Neural progenitor cell (in vitro differentiated cells): Measurements from ENCODE around the gene ZDHHC6. TPM values are rescaled to one million over a fixed set of nuclear protein-coding genes. Genes with fewer than 3 reads are reported as not detected.
"Not testable (repeated sequence)": the region's sequence is repeated elsewhere in the genome, so short reads cannot be mapped to it uniquely, and the experiment has no call there.

Experiments used
- DNase-seq: peaks from one replicate; pipeline ENCODE4 v3.0.0-alpha.2; 2016; ENCODE audit warnings: low spot score
- H2AFZ ChIP-seq: fragments of 200-600 bp; sonication (generic); replicated peaks from 2 replicates; pipeline ENCODE4 v1.6.1; 2016; ENCODE audit warnings: antibody characterized with exemption
- H3F3A ChIP-seq: fragments of 200-600 bp; sonication (generic); 2 replicates; pipeline ENCODE4 v1.6.1; 2016; ENCODE audit warnings: antibody characterized with exemption, low read depth
- H3K27ac ChIP-seq: fragments of 200-600 bp; sonication (generic); 2 replicates; pipeline ENCODE4 v1.5.1; 2016; ENCODE audit warnings: mild to moderate bottlenecking
- H3K27me3 ChIP-seq: fragments of 200-600 bp; sonication (generic); 2 replicates; pipeline ENCODE4 v1.6.1; 2016; ENCODE audit warnings: mild to moderate bottlenecking, moderate library complexity
- H3K36me3 ChIP-seq: fragments of 200-600 bp; sonication (generic); 2 replicates; pipeline ENCODE4 v1.5.1; 2016
- H3K4me1 ChIP-seq: fragments of 200-600 bp; sonication (generic); 2 replicates; pipeline ENCODE4 v1.6.1; 2016; ENCODE audit warnings: mixed run types
- H3K4me2 ChIP-seq: fragments of 200-600 bp; sonication (generic); 2 replicates; pipeline ENCODE4 v1.6.1; 2016
- H3K4me3 ChIP-seq: fragments of 200-600 bp; sonication (generic); 2 replicates; pipeline ENCODE4 v1.5.1; 2016
- H3K79me2 ChIP-seq: fragments of 200-600 bp; sonication (generic); 2 replicates; pipeline ENCODE4 v1.6.1; 2016; ENCODE audit warnings: low read depth
- H3K9ac ChIP-seq: fragments of 200-600 bp; sonication (generic); 2 replicates; pipeline ENCODE4 v1.6.1; 2016
- H3K9me3 ChIP-seq: fragments of 200-600 bp; sonication (generic); 2 replicates; pipeline ENCODE4 v1.5.1; 2016; ENCODE audit warnings: low read depth
- H4K20me1 ChIP-seq: fragments of 200-600 bp; sonication (generic); 2 replicates; pipeline ENCODE4 v1.6.1; 2016; ENCODE audit warnings: low read depth
- H3K27ac Mint-ChIP-seq: 3 replicates; pipeline ENCODE4 v1.8.0; 2021; ENCODE audit warnings: mixed read lengths
- H3K27me3 Mint-ChIP-seq: 2 replicates; pipeline ENCODE4 v1.8.0; 2022; ENCODE audit warnings: low read depth, mild to moderate bottlenecking, inconsistent platforms, moderate library complexity, mixed read lengths; ENCODE audit not compliant: insufficient read depth
- H3K36me3 Mint-ChIP-seq: 3 replicates; pipeline ENCODE4 v1.8.0; 2021; ENCODE audit warnings: mixed read lengths
- H3K4me1 Mint-ChIP-seq: 3 replicates; pipeline ENCODE4 v1.8.0; 2021; ENCODE audit warnings: mixed read lengths
- H3K4me3 Mint-ChIP-seq: 3 replicates; pipeline ENCODE4 v1.8.0; 2021; ENCODE audit warnings: mild to moderate bottlenecking, moderate library complexity, mixed read lengths
- H3K9me3 Mint-ChIP-seq: 3 replicates; pipeline ENCODE4 v1.8.0; 2020; ENCODE audit warnings: mixed read lengths
- CTCF ChIP-seq: fragments of 200-600 bp; sonication (generic); IDR thresholded peaks from 2 replicates; pipeline ENCODE4 v1.5.1; 2017; ENCODE audit warnings: antibody characterized with exemption, mild to moderate bottlenecking
- EZH2 ChIP-seq: fragments of 200-600 bp; sonication (generic); IDR thresholded peaks from 2 replicates; pipeline ENCODE4 v1.6.1; 2017; ENCODE audit warnings: antibody characterized with exemption, mild to moderate bottlenecking, moderate library complexity
- EZH2phosphoT487 ChIP-seq: fragments of 200-600 bp; sonication (generic); IDR thresholded peaks from 2 replicates; pipeline ENCODE4 v1.6.1; 2017; ENCODE audit warnings: antibody characterized with exemption
- total RNA-seq: library from RNA; depleted of rRNA; stranded (reverse); fragments of >200 nt; gene quantifications from 2 replicates; pipeline ENCODE4 v1.2.3, GENCODE V29; 2015; ENCODE audit warnings: low replicate concordance

Gene ZDHHC6
- total RNA-seq, 1 donor from 2014 or later, result 37.7 TPM

- Mint-ChIP-seq H3K4me3 (no peak overlapping the region), H3K4me1 (peaks cover 10% of the 10 kb centered on the region), H3K9me3 (no peaks in the 10 kb centered on the region), H3K36me3 (peaks cover 14% of the 10 kb centered on the region), H3K27ac (no peak overlapping the region), H3K27me3 (no peaks in the 10 kb centered on the region)
- Histone ChIP-seq H3K27me3 (no peaks in the 10 kb centered on the region), H3K4me3 (no peak overlapping the region), H3K4me1 (no peaks in the 10 kb centered on the region), H3K27ac (no peak overlapping the region), H3K9me3 (peaks cover 5% of the 10 kb centered on the region), H3K79me2 (no peaks in the 10 kb centered on the region), H3K4me2 (no peak overlapping the region), H4K20me1 (no peaks in the 10 kb centered on the region), H3F3A (peaks cover 2% of the 10 kb centered on the region), H2AFZ (no peak overlapping the region), H3K9ac (no peak overlapping the region), H3K36me3 (peaks cover 17% of the 10 kb centered on the region)
- no peak for DNase-seq
- no peak for TF ChIP-seq CTCF
- no peak for TF ChIP-seq EZH2phosphoT487
- no peak for TF ChIP-seq EZH2
Observed at GRCh38 chr10:112467541-112468075, 20.9 kb upstream of the ZDHHC6 start.

GRCh38 chr10:112466802-112467201, 20.1 kb upstream of the ZDHHC6 start:
- H3K27ac Mint-ChIP-seq, result no peak overlapping the region
- no peak overlapping the region for H3K4me3 Mint-ChIP-seq
- peaks cover 14% of the 10 kb centered on the region for H3K36me3 Mint-ChIP-seq

GRCh38 chr10:112465299-112465883, 18.7 kb upstream of the ZDHHC6 start:
- DNase-seq, result no peak
- H3K4me1 Mint-ChIP-seq, result peaks cover 6% of the 10 kb centered on the region
- TF ChIP-seq EZH2phosphoT487, result no peak
- TF ChIP-seq EZH2, result no peak
- no peak for TF ChIP-seq CTCF

More at GRCh38 chr10:112466802-112467201, 20.1 kb upstream of the ZDHHC6 start:
- no peak for DNase-seq
- Histone ChIP-seq H3K27ac (no peak overlapping the region), H3K27me3 (no peaks in the 10 kb centered on the region), H3K4me1 (no peaks in the 10 kb centered on the region), H3K4me2 (no peak overlapping the region), H3K79me2 (no peaks in the 10 kb centered on the region), H3K4me3 (no peak overlapping the region), H3K36me3 (peaks cover 17% of the 10 kb centered on the region), H2AFZ (no peak overlapping the region), H3F3A (no peaks in the 10 kb centered on the region), H3K9me3 (peaks cover 5% of the 10 kb centered on the region), H4K20me1 (no peaks in the 10 kb centered on the region), H3K9ac (no peak overlapping the region)
- H3K27me3 Mint-ChIP-seq, result no peaks in the 10 kb centered on the region
- peaks cover 7% of the 10 kb centered on the region for H3K4me1 Mint-ChIP-seq
- TF ChIP-seq EZH2phosphoT487, result no peak
- TF ChIP-seq EZH2, result no peak
- TF ChIP-seq CTCF, result no peak
- H3K9me3 Mint-ChIP-seq, result no peaks in the 10 kb centered on the region

GRCh38 chr10:112464074-112464473, 17.4 kb upstream of the ZDHHC6 start:
- H3K4me2 ChIP-seq, DNase-seq, H3K4me1 ChIP-seq, H3K27me3 ChIP-seq, H2AFZ ChIP-seq, H3K27me3 Mint-ChIP-seq, H3K4me3 ChIP-seq, H4K20me1 ChIP-seq, H3K4me1 Mint-ChIP-seq, H3K79me2 ChIP-seq, H3K27ac Mint-ChIP-seq, H3K9me3 ChIP-seq, H3K9ac ChIP-seq, H3K27ac ChIP-seq, H3K9me3 Mint-ChIP-seq, H3K4me3 Mint-ChIP-seq, H3F3A ChIP-seq: not testable (repeated sequence)
- H3K36me3 Mint-ChIP-seq, result peaks cover 14% of the 10 kb centered on the region
- H3K36me3 ChIP-seq, result peaks cover 17% of the 10 kb centered on the region

More at GRCh38 chr10:112465299-112465883, 18.7 kb upstream of the ZDHHC6 start:
- Mint-ChIP-seq H3K36me3 (peaks cover 14% of the 10 kb centered on the region), H3K27me3 (no peaks in the 10 kb centered on the region), H3K4me3 (no peak overlapping the region), H3K27ac (no peak overlapping the region), H3K9me3 (no peaks in the 10 kb centered on the region)
- Histone ChIP-seq H3F3A (no peaks in the 10 kb centered on the region), H3K9ac (no peak overlapping the region), H3K27me3 (no peaks in the 10 kb centered on the region), H3K9me3 (peaks cover 5% of the 10 kb centered on the region), H3K4me3 (no peak overlapping the region), H3K4me2 (no peak overlapping the region), H4K20me1 (no peaks in the 10 kb centered on the region), H2AFZ (no peak overlapping the region), H3K27ac (no peak overlapping the region), H3K36me3 (peaks cover 17% of the 10 kb centered on the region), H3K4me1 (no peaks in the 10 kb centered on the region), H3K79me2 (no peaks in the 10 kb centered on the region)
